Stimulated activated CD4-positive, alpha-beta T cell treated with anti-CD3 and anti-CD28 coated beads, Interleukin-4, amount 100 ng/mL, for 4 hours (primary cell): ENCODE results near the gene MUC21.
"Not testable (repeated sequence)": the region's sequence is repeated elsewhere in the genome, so short reads cannot be mapped to it uniquely, and the experiment has no call there.

ENCODE experiments used
- DNase-seq, 2 experiments: peaks; one replicate each; pipeline ENCODE4 v3.0.0-alpha.2; 2020

The MUC21 gene

GRCh38 chr6:31010393-31011060 is 27.0 kb downstream of the MUC21 start, which contains the start of gene MUC22:
TSS of gene MUC22 (plus strand) at chr6:31010474. CDS start at chr6:31010707, 233 bp downstream.
- DNase-seq: peak; percentile 3 to 6

DNA sequence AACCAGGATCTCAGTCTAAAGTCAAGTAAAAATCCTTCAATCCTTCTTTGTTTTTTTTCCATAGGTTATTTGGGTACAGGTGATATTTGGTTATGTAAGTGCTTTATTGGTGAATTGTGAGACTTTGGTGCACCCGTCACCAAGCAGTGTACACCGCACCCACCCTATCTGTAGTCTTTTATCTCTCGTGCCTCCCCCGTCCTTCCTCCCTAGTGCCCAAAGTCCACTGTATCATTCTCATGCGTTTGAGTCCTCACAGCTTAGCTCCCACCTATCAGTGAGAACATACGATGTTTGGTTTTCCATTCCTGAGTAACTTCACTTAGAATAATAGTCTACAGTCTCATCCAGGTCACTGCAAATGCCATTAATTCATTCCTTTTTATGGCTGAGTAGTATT is 27.6 kb downstream of the MUC21 start:
- DNase-seq: no peak

DNA sequence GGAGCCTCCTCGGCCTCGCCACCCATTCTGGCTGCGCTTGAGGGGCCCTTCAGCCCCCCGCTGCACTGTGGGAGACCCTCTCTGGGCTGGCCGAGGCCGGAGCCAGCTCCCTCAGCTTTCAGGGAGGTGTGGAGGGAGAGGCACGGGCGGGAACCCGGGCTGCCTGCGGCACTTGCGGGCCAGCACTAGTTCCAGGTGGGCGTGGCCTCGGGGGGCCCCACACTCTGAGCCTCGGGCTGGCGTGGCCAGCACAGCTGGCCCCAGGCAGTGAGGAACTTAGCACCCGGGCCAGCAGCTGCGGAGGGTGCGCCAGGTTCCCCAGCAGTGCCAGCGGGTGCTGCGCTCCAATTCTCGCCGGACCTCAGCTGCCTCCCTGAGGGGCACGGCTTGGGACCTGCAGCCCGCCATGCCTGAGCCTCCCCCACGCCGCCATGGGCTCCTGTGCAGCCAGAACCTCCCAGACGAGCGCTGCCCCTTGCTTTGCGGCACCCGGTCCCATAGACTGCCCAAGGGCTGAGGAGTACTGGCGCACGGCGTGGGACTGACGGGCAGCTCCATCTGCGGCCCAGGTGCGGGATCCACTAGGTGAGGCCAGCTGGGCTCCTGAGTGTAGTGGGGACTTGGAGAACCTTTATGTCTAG is 33.3 kb downstream of the MUC21 start:
- DNase-seq: no peak

DNA sequence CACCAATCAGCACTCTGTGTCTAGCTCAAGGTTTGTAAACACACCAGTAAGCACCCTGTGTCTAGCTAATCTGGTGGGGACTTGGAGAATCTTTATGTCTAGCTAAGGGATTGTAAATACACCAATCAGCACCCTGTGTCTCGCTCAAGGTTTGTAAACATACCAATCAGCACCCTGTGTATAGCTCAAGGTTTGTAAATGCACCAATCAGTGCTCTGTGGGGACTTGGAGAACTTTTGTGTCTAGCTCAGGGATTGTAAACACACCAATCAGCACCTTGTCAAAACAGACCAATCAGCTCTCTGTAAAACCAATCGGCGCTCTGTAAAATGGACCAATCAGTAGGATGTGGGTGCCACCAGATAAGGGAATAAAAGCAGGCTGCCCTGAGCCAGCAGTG is 33.9 kb downstream of the MUC21 start:
- not testable (repeated sequence) for DNase-seq

GRCh38 chr6:31020057-31020456 is 36.5 kb downstream of the MUC21 start:
- DNase-seq: no peak

DNA sequence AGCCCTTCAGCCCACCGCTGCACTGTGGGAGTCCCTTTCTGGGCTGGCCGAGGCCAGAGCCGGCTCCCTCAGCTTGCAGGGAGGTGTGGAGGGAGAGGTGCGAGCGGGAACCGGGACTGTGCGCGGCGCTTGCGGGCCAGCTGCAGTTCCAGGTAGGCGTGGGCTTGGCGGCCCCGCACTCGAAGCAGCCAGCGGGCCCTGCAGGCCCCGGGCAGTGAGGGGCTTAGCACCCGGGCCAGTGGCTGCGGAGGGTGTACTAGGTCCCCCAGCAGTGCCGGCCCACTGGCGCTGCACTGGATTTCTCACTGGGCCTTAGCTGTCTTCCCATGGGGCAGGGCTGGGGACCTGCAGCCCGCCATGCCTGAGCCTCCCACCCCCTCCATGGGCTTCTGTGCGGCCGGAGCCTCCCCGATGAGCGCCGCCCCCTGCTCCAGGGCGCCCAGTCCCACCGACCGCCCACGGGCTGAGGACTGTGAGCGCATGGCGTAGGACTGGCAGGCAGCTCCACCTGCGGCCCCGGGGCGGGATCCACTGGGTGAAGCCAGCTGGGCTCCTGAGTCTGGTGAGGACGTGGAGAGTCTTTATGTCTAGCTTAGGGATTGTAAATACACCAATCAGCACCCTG is 37.2 kb downstream of the MUC21 start:
- not testable (repeated sequence) for DNase-seq

DNA sequence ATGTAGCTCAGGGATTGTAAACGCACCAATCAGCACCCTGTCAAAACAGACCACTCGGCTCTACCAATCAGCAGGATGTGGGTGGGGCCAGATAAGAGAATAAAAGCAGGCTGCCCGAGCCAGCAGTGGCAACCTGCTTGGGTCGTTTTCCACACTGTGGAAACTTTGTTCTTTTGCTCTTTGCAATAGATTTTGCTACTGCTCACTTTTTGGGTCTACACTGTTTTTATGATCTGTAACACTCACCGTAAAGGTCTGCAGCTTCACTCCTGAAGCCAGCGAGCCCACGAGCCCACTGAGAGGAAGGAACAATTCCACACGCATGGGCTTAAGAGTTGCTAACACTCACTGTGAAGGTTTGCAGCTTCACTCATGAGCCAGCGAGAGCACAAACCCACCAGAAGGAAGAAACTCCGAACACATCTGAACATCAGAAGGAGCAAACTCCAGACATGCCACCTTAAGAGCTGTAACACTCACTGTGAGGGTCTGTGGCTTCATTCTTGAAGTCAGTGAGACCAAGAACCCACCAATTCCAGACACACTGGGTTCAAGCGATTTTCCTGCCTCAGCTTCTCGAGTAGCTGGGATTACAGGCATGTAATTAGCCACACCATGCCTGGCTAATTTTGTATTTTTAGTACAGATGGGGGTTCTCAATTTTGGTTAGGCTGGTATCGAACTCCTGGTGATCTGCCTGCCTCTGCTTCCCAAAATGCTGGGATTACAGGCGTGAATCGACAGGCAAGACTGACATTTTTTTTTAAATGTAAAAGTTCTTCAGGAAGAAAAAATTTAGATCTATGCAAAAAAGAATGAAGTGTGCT is 38.4 kb downstream of the MUC21 start:
- DNase-seq: not testable (repeated sequence)

- no peak for DNase-seq
Measured at GRCh38 chr6:31025595-31025994, 42.1 kb downstream of the MUC21 start.

DNA sequence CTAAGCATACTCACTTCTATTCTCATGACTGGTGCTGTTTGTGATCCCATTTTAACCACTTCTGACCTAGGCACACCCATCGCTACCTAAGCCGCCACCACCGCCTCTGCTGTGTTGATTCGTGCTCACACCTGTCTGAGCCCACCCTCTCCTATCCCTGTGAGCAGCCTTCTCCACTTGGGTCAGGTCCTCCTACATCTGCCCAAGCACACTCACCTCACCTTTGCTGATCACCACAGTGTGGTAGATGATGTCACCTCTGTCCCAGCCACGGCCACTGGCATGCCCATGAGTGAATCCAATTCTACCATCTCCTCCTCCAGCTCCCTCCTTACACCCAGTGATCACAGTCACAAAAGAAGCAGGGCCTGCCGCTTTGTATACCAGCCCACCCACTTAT is 47.6 kb downstream of the MUC21 start:
- no peak for DNase-seq

DNA sequence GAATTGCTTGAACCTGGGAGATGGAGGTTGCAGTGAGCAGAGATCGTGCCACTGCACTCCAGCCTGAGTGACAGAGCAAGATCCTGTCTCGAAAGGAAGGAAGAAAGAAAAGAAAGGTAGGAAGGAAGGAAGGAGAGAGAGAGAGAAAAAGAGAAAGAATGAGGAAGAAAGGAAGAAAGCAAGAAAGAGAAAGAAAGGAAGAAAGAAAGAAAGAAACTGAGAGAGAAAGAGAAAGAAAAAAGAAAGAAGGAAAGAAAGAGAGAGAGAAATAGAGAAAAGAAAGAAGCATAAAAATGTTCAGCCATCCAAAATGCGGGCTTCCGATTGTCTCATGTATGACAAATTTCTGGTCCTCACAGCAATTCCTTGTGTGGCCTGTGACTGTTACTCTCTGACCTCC is 49.6 kb downstream of the MUC21 start:
- DNase-seq: no peak

DNA sequence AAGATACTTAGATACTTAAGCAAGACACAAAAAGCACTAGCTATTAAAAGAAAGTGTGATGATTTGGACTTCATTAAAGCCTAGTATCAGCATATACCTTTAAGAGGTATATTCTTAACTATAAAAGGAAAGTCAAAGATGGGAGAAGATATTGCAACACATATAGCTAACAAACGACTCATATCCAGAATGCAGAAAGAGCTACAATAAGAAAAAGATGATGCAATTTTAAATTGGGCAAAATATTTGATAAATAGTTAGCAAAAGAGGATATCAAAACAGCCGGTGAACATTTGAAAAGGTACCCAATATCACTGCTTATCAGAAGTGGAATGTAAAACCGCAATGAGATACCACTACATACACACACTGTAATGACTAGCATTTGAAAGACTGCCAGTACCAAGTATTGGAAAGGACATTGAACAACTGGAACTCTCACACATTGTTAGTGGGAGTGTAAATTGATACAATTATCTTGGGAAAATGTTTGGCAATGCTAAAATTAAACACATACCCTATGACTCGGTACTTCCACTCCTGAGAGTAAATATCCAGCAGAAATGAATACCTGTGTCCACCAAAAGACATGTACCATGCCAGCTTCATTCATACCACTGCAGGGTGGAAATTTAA is 52.5 kb downstream of the MUC21 start:
- DNase-seq: no peak

- DNase-seq: no peak
Measured at GRCh38 chr6:31037169-31037568, 53.7 kb downstream of the MUC21 start.

GRCh38 chr6:31037682-31038081 is 54.2 kb downstream of the MUC21 start:
- no peak for DNase-seq

GRCh38 chr6:31038559-31038958 is 55.0 kb downstream of the MUC21 start:
- DNase-seq: no peak
